Esophagus muscularis mucosa (tissue), 4 donors: ENCODE measurements around the gene CDC45. TPM values are rescaled to one million over a fixed set of nuclear protein-coding genes. Genes with fewer than 3 reads are reported as not detected.

Experiments
- DNase-seq: peaks from one replicate; pipeline ENCODE4 v3.0.0-alpha.2; 2017; ENCODE audit errors: extremely low spot score
- H3K27ac ChIP-seq, 4 donors: fragments of 200-600 bp; sonication (generic); replicated peaks in 1 of 4; 1 replicate in 3 of 4; 2 replicates in 1 of 4; pipeline ENCODE4 v1.5.1; 2016 to 2019; ENCODE audit warnings: mild to moderate bottlenecking in 1 of 4
- H3K27me3 ChIP-seq, 4 donors: fragments of 200-600 bp; sonication (generic); one replicate each; pipeline versions ENCODE4 v1.5.1 to v1.6.0; 2016 to 2019
- H3K36me3 ChIP-seq, 4 donors: fragments of 200-600 bp; sonication (generic); one replicate each; pipeline ENCODE4 v1.5.1; 2016 to 2019
- H3K4me1 ChIP-seq, 4 donors: fragments of 200-600 bp; sonication (generic); one replicate each; pipeline ENCODE4 v1.5.1; 2016 to 2019
- H3K4me3 ChIP-seq, 4 donors: fragments of 200-600 bp; sonication (generic); 1 replicate in 2 of 4; 2 replicates in 2 of 4; pipeline ENCODE4 v1.5.1; 2016 to 2019; ENCODE audit warnings: mild to moderate bottlenecking in 4 of 4, moderate library complexity in 1 of 4
- H3K9me3 ChIP-seq, 4 donors: fragments of 200-600 bp; sonication (generic); 1 replicate in 3 of 4; 2 replicates in 1 of 4; pipeline ENCODE4 v1.5.1; 2016 to 2019
- CTCF ChIP-seq, 3 experiments: fragments of 200-600 bp in 2 of 3; fragments of 450-650 bp in 1 of 3; sonication (generic) in 2 of 3; IDR thresholded peaks; one replicate each; pipeline ENCODE4 v1.5.1; 2017 to 2019; ENCODE audit warnings: antibody characterized with exemption in 3 of 3, mild to moderate bottlenecking in 2 of 3, moderate library complexity in 1 of 3
- EP300 ChIP-seq: sonication (generic); formaldehyde crosslinking; IDR thresholded peaks from one replicate; pipeline ENCODE4 v1.6.1; 2017; ENCODE audit warnings: antibody characterized with exemption
- POLR2A ChIP-seq: fragments of 450-650 bp; IDR thresholded peaks from one replicate; pipeline ENCODE4 v1.6.1; 2017; ENCODE audit warnings: antibody characterized with exemption, moderate library complexity, mild to moderate bottlenecking, low read depth
- POLR2AphosphoS5 ChIP-seq, 2 donors: sonication (generic); formaldehyde crosslinking; IDR thresholded peaks; one replicate each; pipeline ENCODE4 v1.6.1; 2017; ENCODE audit warnings: antibody characterized with exemption in 2 of 2
- WGBS: methylation state at CpG from one replicate; pipeline ENCODE4 v1.1.5; 2018; 5-methylcytosine and 5-hydroxymethylcytosine counted together
- intact Hi-C: fragments of 100-400 bp; cut with DNase I; formaldehyde crosslinking; loops from one replicate; pipeline ENCODE4 v1.15.1; 2023
- total RNA-seq, 4 donors: library from RNA; depleted of rRNA; stranded (reverse); fragments of >200 nt; gene quantifications; one replicate each; pipeline versions ENCODE4 v1.1.0 to v1.2.1, GENCODE V29; 2016

The CDC45 gene
- total RNA-seq, 4 donors from 2014 or later = 0.32 to 1.1 (median 0.42) TPM; not detected in 1

DNA sequence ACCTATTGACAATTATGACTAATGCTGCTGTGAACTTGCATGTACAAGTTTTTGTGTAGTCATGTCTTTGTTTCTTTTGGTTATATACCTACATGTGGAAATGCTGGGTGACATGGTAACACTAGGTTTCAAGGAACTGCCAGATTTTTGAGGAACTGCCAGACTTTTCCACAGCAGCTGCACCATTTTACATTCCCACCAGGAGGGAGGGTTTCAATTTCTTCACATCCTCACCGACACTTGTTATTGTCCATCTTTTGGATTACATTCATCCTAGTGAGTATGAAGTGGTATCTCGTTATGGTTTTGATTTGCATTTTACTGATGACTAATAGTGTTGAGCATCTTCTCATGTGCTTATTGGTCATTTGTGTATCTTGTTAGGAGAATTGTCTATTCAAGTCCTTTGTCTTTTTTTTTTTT, 31.2 kb downstream of the CDC45 start:
- TF ChIP-seq CTCF (IDR thresholded peaks at IDR 0.05) (no peak), EP300 (no peak), POLR2A (no peak), POLR2AphosphoS5 (IDR thresholded peaks at IDR 0.05) (no peak)
- Histone ChIP-seq H3K4me1 (no peaks in the 10 kb centered on the region), H3K27ac (no peak overlapping the region), H3K4me3 (no peak overlapping the region), H3K27me3 (no peaks in the 10 kb centered on the region), H3K36me3 (no peaks in the 10 kb centered on the region), H3K9me3 (peaks cover 0 to 14% (median 3%) of the 10 kb centered on the region in 4 donors)
- WGBS = 87% methylated on average over 2 of the region's 2 CpGs
- DNase-seq = no peak
- intact Hi-C loops = no loop called here

DNA sequence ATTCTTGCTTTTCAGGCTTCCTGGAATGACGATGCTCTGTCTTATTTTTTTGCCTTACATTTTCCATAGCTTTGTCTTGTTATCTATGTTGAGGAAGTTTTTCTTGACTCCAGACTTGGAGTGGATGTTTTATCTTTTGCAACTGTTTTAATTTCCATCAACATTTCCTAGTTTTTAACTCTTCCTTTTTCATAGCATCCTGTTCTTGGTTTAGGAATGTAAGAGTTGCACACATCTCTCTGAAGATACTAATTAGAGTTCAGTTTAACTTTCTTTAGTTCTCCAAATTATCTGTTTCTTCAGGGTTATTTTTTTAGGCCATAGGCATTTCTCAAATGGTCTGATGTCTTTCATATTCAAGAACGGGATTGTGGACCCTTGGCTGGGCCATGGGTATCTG, 34.1 kb downstream of the CDC45 start:
- Histone ChIP-seq H3K4me1 (no peaks in the 10 kb centered on the region), H3K27me3 (no peaks in the 10 kb centered on the region), H3K36me3 (no peaks in the 10 kb centered on the region), H3K9me3 (peaks cover 0 to 14% (median 3%) of the 10 kb centered on the region in 4 donors), H3K4me3 (no peak overlapping the region), H3K27ac (no peak overlapping the region)
- DNase-seq = no peak
- 50% methylated on average over 2 of the region's 2 CpGs for WGBS
- intact Hi-C loops = no loop called here
- TF ChIP-seq POLR2AphosphoS5 (IDR thresholded peaks at IDR 0.05) = no peak

GRCh38 chr22:19514831-19515565, 35.3 kb downstream of the CDC45 start:
- DNase-seq = no peak
- no peak overlapping the region for H3K27ac ChIP-seq
- TF ChIP-seq CTCF (IDR thresholded peaks at IDR 0.05) (no peak), POLR2AphosphoS5 (IDR thresholded peaks at IDR 0.05) (no peak), POLR2A (no peak), EP300 (no peak)
- no peaks in the 10 kb centered on the region for H3K36me3 ChIP-seq
- H3K27me3 ChIP-seq = no peaks in the 10 kb centered on the region
- WGBS = 91% methylated on average over 14 of the region's 14 CpGs
- no peaks in the 10 kb centered on the region for H3K4me1 ChIP-seq
- intact Hi-C loops = no loop called here
- no peak overlapping the region for H3K4me3 ChIP-seq
- peaks cover 0 to 14% (median 3%) of the 10 kb centered on the region in 4 donors for H3K9me3 ChIP-seq

DNA sequence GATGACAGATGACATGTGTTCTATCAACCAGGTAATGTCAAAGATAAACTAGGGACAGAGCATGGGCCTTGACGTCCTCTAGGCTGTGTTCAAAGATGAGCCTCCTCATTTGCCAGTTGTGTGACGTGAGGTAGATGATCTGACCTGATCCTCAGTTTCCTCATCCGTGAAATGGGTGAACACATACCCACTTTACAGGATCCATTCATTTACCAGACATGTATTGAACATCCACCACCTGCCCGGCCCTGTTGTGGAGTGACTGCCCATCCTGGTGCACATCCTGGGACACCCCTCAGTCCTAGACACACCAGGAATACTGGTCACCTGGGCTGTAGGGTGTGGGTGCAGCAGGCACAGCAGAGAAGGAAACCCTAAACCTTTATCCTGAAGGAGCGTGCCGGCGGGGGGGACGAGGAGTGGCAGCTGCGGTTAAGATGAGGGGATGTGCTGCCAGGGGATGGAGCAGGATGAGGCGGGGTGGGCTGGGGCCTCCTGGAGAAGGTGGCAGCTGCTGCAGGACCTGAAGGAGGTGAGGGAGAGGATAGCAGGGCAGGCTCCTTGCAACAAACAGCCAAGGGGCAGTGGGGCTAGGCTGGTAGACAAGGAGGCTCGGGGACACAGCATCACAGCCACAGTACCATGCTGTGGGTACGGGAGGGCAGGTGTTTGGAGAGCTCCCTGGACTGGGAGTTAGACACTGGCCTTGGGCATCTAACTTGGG, 36.1 kb downstream of the CDC45 start:
- DNase-seq = no peak
- Histone ChIP-seq H3K27me3 (no peaks in the 10 kb centered on the region), H3K4me3 (no peak overlapping the region), H3K4me1 (no peaks in the 10 kb centered on the region), H3K36me3 (no peaks in the 10 kb centered on the region), H3K27ac (no peak overlapping the region), H3K9me3 (peaks cover 0 to 14% (median 3%) of the 10 kb centered on the region in 4 donors)
- WGBS = 98% methylated on average over 12 of the region's 12 CpGs
- intact Hi-C loops = no loop called here
- TF ChIP-seq POLR2A (no peak), CTCF (IDR thresholded peaks at IDR 0.05) (no peak), EP300 (no peak), POLR2AphosphoS5 (IDR thresholded peaks at IDR 0.05) (no peak)

DNA sequence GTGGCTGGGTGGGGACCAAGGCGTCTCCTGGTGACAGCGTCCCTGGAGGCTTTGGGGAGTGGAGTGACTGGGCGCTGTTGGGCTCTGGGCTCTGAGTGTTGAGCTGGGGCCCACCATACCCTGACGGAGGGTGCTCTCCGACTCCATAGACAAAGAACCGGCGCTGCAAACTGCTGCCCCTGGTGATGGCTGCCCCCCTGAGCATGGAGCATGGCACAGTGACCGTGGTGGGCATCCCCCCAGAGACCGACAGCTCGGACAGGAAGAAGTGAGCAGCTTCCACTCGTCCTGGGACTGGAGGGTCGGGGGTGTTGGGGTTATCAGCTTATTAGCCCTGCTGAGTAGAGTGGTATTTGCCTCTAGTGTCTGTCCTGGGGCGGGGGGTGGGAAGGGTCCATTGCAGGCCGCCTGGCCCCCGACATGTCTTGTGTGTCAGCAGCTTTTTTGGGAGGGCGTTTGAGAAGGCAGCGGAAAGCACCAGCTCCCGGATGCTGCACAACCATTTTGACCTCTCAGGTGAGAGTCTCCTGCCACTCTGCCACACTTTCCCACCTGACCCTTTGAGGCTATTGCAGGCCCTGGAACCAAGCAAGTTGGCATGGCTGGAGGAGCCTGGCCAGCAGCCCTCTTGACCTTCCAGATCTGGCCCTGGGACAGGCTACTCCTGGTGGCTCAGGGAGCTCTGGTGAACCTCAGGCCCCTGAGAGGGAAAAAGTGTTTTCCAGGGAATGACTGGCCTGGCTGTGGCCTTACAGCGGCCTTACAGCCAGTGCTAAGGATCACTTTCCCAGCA, 36.9 kb downstream of the CDC45 start:
- H3K4me3 ChIP-seq = no peak overlapping the region
- no peaks in the 10 kb centered on the region for H3K4me1 ChIP-seq
- intact Hi-C loops = no loop called here
- no peak for DNase-seq
- H3K27me3 ChIP-seq = no peaks in the 10 kb centered on the region
- no peak overlapping the region for H3K27ac ChIP-seq
- peaks cover 0 to 14% (median 3%) of the 10 kb centered on the region in 4 donors for H3K9me3 ChIP-seq
- 93% methylated on average over 14 of the region's 19 CpGs for WGBS
- TF ChIP-seq EP300 (no peak), CTCF (IDR thresholded peaks at IDR 0.05) (no peak), POLR2A (no peak), POLR2AphosphoS5 (IDR thresholded peaks at IDR 0.05) (no peak)
- H3K36me3 ChIP-seq = no peaks in the 10 kb centered on the region
